Cardiac muscle cell (in vitro differentiated cells and primary cell): ENCODE measurements around the gene SLC35G6. TPM values are rescaled to one million over a fixed set of nuclear protein-coding genes. Genes with fewer than 3 reads are reported as not detected.

ENCODE experiments used
- DNase-seq, 2 donors: peaks; one replicate each; pipeline versions ENCODE4 v3.0.0 to v3.0.0-alpha.2; 2010 to 2017; ENCODE audit warnings: low read depth in 1 of 2, low spot score in 1 of 2
- H3K27ac ChIP-seq: fragments of 200-600 bp; sonication (generic); 2 replicates; pipeline ENCODE4 v1.5.1; 2016
- H3K27me3 ChIP-seq: fragments of 200-600 bp; sonication (generic); 2 replicates; pipeline ENCODE4 v1.6.0; 2016; ENCODE audit warnings: control low read depth
- H3K36me3 ChIP-seq: fragments of 200-600 bp; sonication (generic); 2 replicates; pipeline ENCODE4 v1.5.1; 2016; ENCODE audit warnings: control low read depth
- H3K4me1 ChIP-seq: fragments of 200-600 bp; sonication (generic); 2 replicates; pipeline ENCODE4 v1.8.1; 2017; ENCODE audit warnings: low read depth, mild to moderate bottlenecking, mixed run types
- H3K4me3 ChIP-seq: fragments of 200-600 bp; sonication (generic); 2 replicates; pipeline ENCODE4 v1.5.1; 2016; ENCODE audit warnings: mild to moderate bottlenecking
- H3K9me3 ChIP-seq: fragments of 200-600 bp; sonication (generic); 2 replicates; pipeline ENCODE4 v1.5.1; 2017; ENCODE audit warnings: low read depth, mild to moderate bottlenecking, control low read depth
- CTCF ChIP-seq: IDR thresholded peaks from 2 replicates; pipeline ENCODE4 v1.5.1; 2012; ENCODE audit warnings: low read depth, mild to moderate bottlenecking, low read length
- polyA plus RNA-seq: library from polyadenylated mRNA; unstranded; fragments of >200 nt; fragmentation: Nextera tagmentation; extraction: Ambion mirVana; gene quantifications from 2 replicates; pipeline ENCODE4 v1.2.1, GENCODE V29; 2016
- total RNA-seq: library from RNA; depleted of rRNA; stranded (reverse); fragments of >200 nt; gene quantifications from 2 replicates; pipeline ENCODE4 v1.2.3, GENCODE V29; 2016

The SLC35G6 gene
- total and polyA plus RNA-seq, 2 experiments from 2014 or later, result 1.9 TPM; not detected in 1

GRCh38 chr17:7530023-7530900 lies 49.0 kb downstream of the SLC35G6 start:
- Histone ChIP-seq H3K9me3 (no peaks in the 10 kb centered on the region), H3K4me1 (no peaks in the 10 kb centered on the region), H3K36me3 (no peaks in the 10 kb centered on the region), H3K27me3 (no peaks in the 10 kb centered on the region), H3K27ac (no peak overlapping the region), H3K4me3 (no peak overlapping the region)
- no peak for TF ChIP-seq CTCF
- no peak for DNase-seq

Other genes with a start within 250 kb of the SLC35G6 start
Only the 30 nearest of the 40 such genes appear.
- gene SLC2A4, start 199.7 kb upstream of the SLC35G6 start, total RNA-seq, result 36.3 and 42.6 TPM in 2 replicates
- 23.4 and 32.7 TPM in 2 replicates for gene SLC2A4, start 199.7 kb upstream of the SLC35G6 start, polyA plus RNA-seq
- gene YBX2, start 186.8 kb upstream of the SLC35G6 start, total RNA-seq, result 27.8 and 56.2 TPM in 2 replicates
- gene YBX2, start 186.8 kb upstream of the SLC35G6 start, polyA plus RNA-seq, result 20.9 and 32.7 TPM in 2 replicates
- 319 and 545 TPM in 2 replicates for gene EIF5A, start 173.8 kb upstream of the SLC35G6 start, total RNA-seq
- 719 and 988 TPM in 2 replicates for gene EIF5A, start 173.8 kb upstream of the SLC35G6 start, polyA plus RNA-seq
- 59.9 and 76.2 TPM in 2 replicates for gene GPS2, start 166.1 kb upstream of the SLC35G6 start, total RNA-seq
- gene GPS2, start 166.1 kb upstream of the SLC35G6 start, polyA plus RNA-seq, result 68.7 and 97.4 TPM in 2 replicates
- gene NEURL4, start 152.1 kb upstream of the SLC35G6 start, total RNA-seq, result 25.3 and 32.4 TPM in 2 replicates
- gene NEURL4, start 152.1 kb upstream of the SLC35G6 start, polyA plus RNA-seq, result 12.2 and 15.5 TPM in 2 replicates
- 1.4 and 6.9 TPM in 2 replicates for gene ACAP1, start 144.9 kb upstream of the SLC35G6 start, total RNA-seq
- 25.9 and 32.1 TPM in 2 replicates for gene ACAP1, start 144.9 kb upstream of the SLC35G6 start, polyA plus RNA-seq
- gene KCTD11, start 129.3 kb upstream of the SLC35G6 start, total RNA-seq, result 15.9 and 18.4 TPM in 2 replicates
- 10.7 and 14.0 TPM in 2 replicates for gene KCTD11, start 129.3 kb upstream of the SLC35G6 start, polyA plus RNA-seq
- gene TMEM95, start 126.3 kb upstream of the SLC35G6 start, total RNA-seq, result not detected in 2 replicates
- not detected in 2 replicates for gene TMEM95, start 126.3 kb upstream of the SLC35G6 start, polyA plus RNA-seq
- 1.3 and 2.6 TPM in 2 replicates for gene TNK1, start 100.4 kb upstream of the SLC35G6 start, total RNA-seq
- gene TNK1, start 100.4 kb upstream of the SLC35G6 start, polyA plus RNA-seq, result 2.9 and 4.3 TPM in 2 replicates
- gene PLSCR3, start 86.9 kb upstream of the SLC35G6 start, total RNA-seq, result 25.9 and 33.4 TPM in 2 replicates
- gene PLSCR3, start 86.9 kb upstream of the SLC35G6 start, polyA plus RNA-seq, result 39.1 and 40.3 TPM in 2 replicates
- gene TMEM256, start 77.3 kb upstream of the SLC35G6 start, total RNA-seq, result 85.4 and 122 TPM in 2 replicates
- 117 and 193 TPM in 2 replicates for gene TMEM256, start 77.3 kb upstream of the SLC35G6 start, polyA plus RNA-seq
- 14.8 and 26.3 TPM in 2 replicates for gene NLGN2, start 73.6 kb upstream of the SLC35G6 start, total RNA-seq
- 5.2 and 8.4 TPM in 2 replicates for gene NLGN2, start 73.6 kb upstream of the SLC35G6 start, polyA plus RNA-seq
- not detected in 2 replicates for gene SPEM1, start 61.1 kb upstream of the SLC35G6 start, total RNA-seq
- not detected in 2 replicates for gene SPEM1, start 61.1 kb upstream of the SLC35G6 start, polyA plus RNA-seq
- not detected in 2 replicates for gene SPEM2, start 55.8 kb upstream of the SLC35G6 start, total RNA-seq
- not detected in 2 replicates for gene SPEM2, start 55.8 kb upstream of the SLC35G6 start, polyA plus RNA-seq
- gene SPEM3, start 52.6 kb upstream of the SLC35G6 start, total RNA-seq, result not detected in 2 replicates
- gene SPEM3, start 52.6 kb upstream of the SLC35G6 start, polyA plus RNA-seq, result not detected in 2 replicates
- 10.7 and 12.1 TPM in 2 replicates for gene TMEM102, start 46.0 kb upstream of the SLC35G6 start, total RNA-seq
- 7.9 and 10.9 TPM in 2 replicates for gene TMEM102, start 46.0 kb upstream of the SLC35G6 start, polyA plus RNA-seq
- gene FGF11, start 41.9 kb upstream of the SLC35G6 start, total RNA-seq, result 51.9 and 56.8 TPM in 2 replicates
- gene FGF11, start 41.9 kb upstream of the SLC35G6 start, polyA plus RNA-seq, result 50.4 and 63.6 TPM in 2 replicates
- gene CHRNB1, start 36.4 kb upstream of the SLC35G6 start, total RNA-seq, result 8.5 and 14.0 TPM in 2 replicates
- 28.6 and 34.5 TPM in 2 replicates for gene CHRNB1, start 36.4 kb upstream of the SLC35G6 start, polyA plus RNA-seq
- gene ZBTB4, start 1.8 kb upstream of the SLC35G6 start, total RNA-seq, result 28.5 and 40.4 TPM in 2 replicates
- 17.9 and 26.6 TPM in 2 replicates for gene ZBTB4, start 1.8 kb upstream of the SLC35G6 start, polyA plus RNA-seq
- 40.7 and 41.3 TPM in 2 replicates for gene POLR2A, start 2.9 kb downstream of the SLC35G6 start, total RNA-seq
- 53.8 and 62.3 TPM in 2 replicates for gene POLR2A, start 2.9 kb downstream of the SLC35G6 start, polyA plus RNA-seq
- 4.1 and 11.7 TPM in 2 replicates for gene TNFSF12, start 67.6 kb downstream of the SLC35G6 start, total RNA-seq
- gene TNFSF12, start 67.6 kb downstream of the SLC35G6 start, polyA plus RNA-seq, result 3.2 and 6.7 TPM in 2 replicates
- gene TNFSF13, start 77.3 kb downstream of the SLC35G6 start, total RNA-seq, result 3.1 and 7.4 TPM in 2 replicates
- gene TNFSF13, start 77.3 kb downstream of the SLC35G6 start, polyA plus RNA-seq, result 2.5 and 3.9 TPM in 2 replicates
- gene SENP3, start 80.5 kb downstream of the SLC35G6 start, total RNA-seq, result 71.5 and 78.9 TPM in 2 replicates
- gene SENP3, start 80.5 kb downstream of the SLC35G6 start, polyA plus RNA-seq, result 43.4 and 45.0 TPM in 2 replicates
- gene CD68, start 98.2 kb downstream of the SLC35G6 start, total RNA-seq, result 0.35 and 0.39 TPM in 2 replicates
- 0.23 TPM in 1 of 2 replicates, not detected in the other for gene CD68, start 98.2 kb downstream of the SLC35G6 start, polyA plus RNA-seq
- 90.9 and 128 TPM in 2 replicates for gene MPDU1, start 102.4 kb downstream of the SLC35G6 start, total RNA-seq
- gene MPDU1, start 102.4 kb downstream of the SLC35G6 start, polyA plus RNA-seq, result 63.6 and 86.9 TPM in 2 replicates
- 5.4 and 6.5 TPM in 2 replicates for gene SOX15, start 108.6 kb downstream of the SLC35G6 start, total RNA-seq
- gene SOX15, start 108.6 kb downstream of the SLC35G6 start, polyA plus RNA-seq, result 5.3 and 5.9 TPM in 2 replicates
- gene FXR2, start 133.5 kb downstream of the SLC35G6 start, total RNA-seq, result 65.0 and 69.2 TPM in 2 replicates
- 60.5 and 65.5 TPM in 2 replicates for gene FXR2, start 133.5 kb downstream of the SLC35G6 start, polyA plus RNA-seq
- 130 and 143 TPM in 2 replicates for gene SAT2, start 146.4 kb downstream of the SLC35G6 start, total RNA-seq
- 142 and 148 TPM in 2 replicates for gene SAT2, start 146.4 kb downstream of the SLC35G6 start, polyA plus RNA-seq
- gene SHBG, start 148.7 kb downstream of the SLC35G6 start, total RNA-seq, result 2.2 and 2.8 TPM in 2 replicates
- gene SHBG, start 148.7 kb downstream of the SLC35G6 start, polyA plus RNA-seq, result 3.9 and 5.6 TPM in 2 replicates
- 26.2 and 34.6 TPM in 2 replicates for gene ATP1B2, start 169.5 kb downstream of the SLC35G6 start, total RNA-seq
- 157 TPM in 2 replicates for gene ATP1B2, start 169.5 kb downstream of the SLC35G6 start, polyA plus RNA-seq